Astrocyte (in vitro differentiated cells and primary cell): ENCODE data around the gene APOBEC3G. TPM values are rescaled to one million over a fixed set of nuclear protein-coding genes. Genes with fewer than 3 reads are reported as not detected.
"Not testable (repeated sequence)": the region's sequence is repeated elsewhere in the genome, so short reads cannot be mapped to it uniquely, and the experiment has no call there.

ENCODE experiments used
- DNase-seq: peaks from one replicate; pipeline ENCODE4 v3.0.0-alpha.2; 2010; ENCODE audit warnings: low read depth
- FAIRE-seq: peaks from 2 replicates; lab custom pipeline; 2011; peaks lifted over from hg19 to GRCh38; lab: Jason Lieb, UNC
- H2AFZ ChIP-seq: 2 replicates; pipeline ENCODE4 v1.6.0; 2012; ENCODE audit warnings: low read depth, low read length, inconsistent platforms
- H3K27ac ChIP-seq: 2 replicates; pipeline ENCODE4 v1.5.1; 2011; ENCODE audit warnings: low read depth, low read length, inconsistent platforms
- H3K27me3 ChIP-seq: 2 replicates; pipeline ENCODE4 v1.6.0; 2011; ENCODE audit warnings: low read length, inconsistent platforms; ENCODE audit not compliant: insufficient read depth
- H3K36me3 ChIP-seq: 2 replicates; pipeline ENCODE4 v1.5.1; 2011; ENCODE audit warnings: low read length, inconsistent platforms; ENCODE audit not compliant: insufficient read depth
- H3K4me1 ChIP-seq: 2 replicates; pipeline ENCODE4 v1.5.1; 2011; ENCODE audit warnings: low read length, inconsistent platforms; ENCODE audit not compliant: insufficient read depth
- H3K4me2 ChIP-seq: 2 replicates; pipeline ENCODE4 v1.6.0; 2012; ENCODE audit warnings: low read length, inconsistent platforms
- H3K4me3 ChIP-seq: 2 replicates; pipeline ENCODE4 v1.5.1; 2011; ENCODE audit warnings: low read depth, mild to moderate bottlenecking, low read length, inconsistent platforms; ENCODE audit not compliant: insufficient read depth
- H3K79me2 ChIP-seq: 2 replicates; pipeline ENCODE4 v1.6.0; 2012; ENCODE audit warnings: mild to moderate bottlenecking, low read length, inconsistent platforms; ENCODE audit not compliant: insufficient read depth
- H3K9ac ChIP-seq: 2 replicates; pipeline ENCODE4 v1.6.0; 2012; ENCODE audit warnings: mild to moderate bottlenecking, low read length, inconsistent platforms
- H3K9me3 ChIP-seq: 2 replicates; pipeline ENCODE4 v1.5.1; 2012; ENCODE audit warnings: low read depth, mild to moderate bottlenecking, low read length, inconsistent platforms; ENCODE audit not compliant: insufficient read depth
- H4K20me1 ChIP-seq: 2 replicates; pipeline ENCODE4 v1.6.0; 2012; ENCODE audit warnings: low read length, inconsistent platforms; ENCODE audit not compliant: insufficient read depth
- H3K27ac Mint-ChIP-seq: one replicate; pipeline ENCODE4 v1.8.0; 2021; ENCODE audit warnings: mild to moderate bottlenecking, mixed read lengths; ENCODE audit not compliant: unreplicated experiment
- H3K27me3 Mint-ChIP-seq: one replicate; pipeline ENCODE4 v1.8.0; 2021; ENCODE audit warnings: low read depth, mixed read lengths; ENCODE audit not compliant: unreplicated experiment
- H3K36me3 Mint-ChIP-seq: one replicate; pipeline ENCODE4 v1.8.0; 2021; ENCODE audit warnings: low read depth, mixed read lengths; ENCODE audit not compliant: unreplicated experiment
- H3K4me1 Mint-ChIP-seq: one replicate; pipeline ENCODE4 v1.8.0; 2021; ENCODE audit warnings: low read depth, mixed read lengths; ENCODE audit not compliant: unreplicated experiment
- H3K4me3 Mint-ChIP-seq: one replicate; pipeline ENCODE4 v1.8.0; 2021; ENCODE audit warnings: mild to moderate bottlenecking, moderate library complexity, mixed read lengths; ENCODE audit not compliant: unreplicated experiment
- H3K9me3 Mint-ChIP-seq: one replicate; pipeline ENCODE4 v1.8.0; 2021; ENCODE audit warnings: mild to moderate bottlenecking, mixed read lengths; ENCODE audit not compliant: unreplicated experiment
- EZH2 ChIP-seq: IDR thresholded peaks from 2 replicates; pipeline ENCODE4 v1.6.1; 2012; ENCODE audit warnings: mild to moderate bottlenecking, low read length, inconsistent platforms; ENCODE audit not compliant: insufficient read depth
- total RNA-seq: library from RNA; stranded (reverse); gene quantifications from 2 replicates; pipeline ENCODE4 v1.2.1, GENCODE V29; 2021
- TF ChIP-seq, protein P1 (sequence below): IDR thresholded peaks from 2 replicates; pipeline ENCODE4 v1.5.1; 2011; ENCODE audit warnings: low read depth, mild to moderate bottlenecking, inconsistent platforms, low read length, moderate library complexity; ENCODE audit not compliant: insufficient read depth

APOBEC3G gene
- total RNA-seq, 1 donor from 2014 or later, result 2.4 TPM

GRCh38 chr22:39055658-39056057, 21.4 kb upstream of the APOBEC3G start:
- H3K4me3 ChIP-seq, result no peak overlapping the region
- DNase-seq, result no peak
- H3K4me1 Mint-ChIP-seq, result no peaks in the 10 kb centered on the region

DNA sequence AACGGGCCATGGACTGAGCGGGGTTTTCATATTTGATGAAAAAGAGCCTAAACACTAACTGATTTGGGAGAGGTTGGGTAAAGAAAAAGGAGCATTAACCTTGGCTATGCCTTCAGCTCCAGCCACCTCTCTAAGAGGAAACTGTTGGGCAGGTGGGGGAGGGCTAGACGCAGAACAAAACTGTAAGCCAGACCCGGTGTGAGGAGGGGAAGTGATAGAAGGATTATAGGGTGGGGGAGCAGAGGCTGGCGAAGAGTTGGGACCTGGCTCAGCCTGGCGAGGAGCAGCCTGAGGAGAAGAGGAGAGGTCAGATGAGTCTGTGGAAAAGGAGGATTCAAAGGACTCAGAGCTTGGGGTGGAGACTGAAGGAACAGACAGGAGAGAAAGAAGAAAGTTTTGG, 15.8 kb upstream of the APOBEC3G start:
- not testable (repeated sequence) for H3K4me2 ChIP-seq, H3K4me3 Mint-ChIP-seq, DNase-seq, H3K27ac Mint-ChIP-seq, H3K9me3 ChIP-seq, H2AFZ ChIP-seq, H3K27me3 ChIP-seq, H3K79me2 ChIP-seq, FAIRE-seq, H3K4me1 Mint-ChIP-seq, H3K27me3 Mint-ChIP-seq, H3K9me3 Mint-ChIP-seq, H4K20me1 ChIP-seq, H3K36me3 ChIP-seq, H3K27ac ChIP-seq, H3K36me3 Mint-ChIP-seq, H3K4me1 ChIP-seq, H3K9ac ChIP-seq, H3K4me3 ChIP-seq

More at GRCh38 chr22:39055658-39056057, 21.4 kb upstream of the APOBEC3G start:
- TF ChIP-seq, protein P1, sequence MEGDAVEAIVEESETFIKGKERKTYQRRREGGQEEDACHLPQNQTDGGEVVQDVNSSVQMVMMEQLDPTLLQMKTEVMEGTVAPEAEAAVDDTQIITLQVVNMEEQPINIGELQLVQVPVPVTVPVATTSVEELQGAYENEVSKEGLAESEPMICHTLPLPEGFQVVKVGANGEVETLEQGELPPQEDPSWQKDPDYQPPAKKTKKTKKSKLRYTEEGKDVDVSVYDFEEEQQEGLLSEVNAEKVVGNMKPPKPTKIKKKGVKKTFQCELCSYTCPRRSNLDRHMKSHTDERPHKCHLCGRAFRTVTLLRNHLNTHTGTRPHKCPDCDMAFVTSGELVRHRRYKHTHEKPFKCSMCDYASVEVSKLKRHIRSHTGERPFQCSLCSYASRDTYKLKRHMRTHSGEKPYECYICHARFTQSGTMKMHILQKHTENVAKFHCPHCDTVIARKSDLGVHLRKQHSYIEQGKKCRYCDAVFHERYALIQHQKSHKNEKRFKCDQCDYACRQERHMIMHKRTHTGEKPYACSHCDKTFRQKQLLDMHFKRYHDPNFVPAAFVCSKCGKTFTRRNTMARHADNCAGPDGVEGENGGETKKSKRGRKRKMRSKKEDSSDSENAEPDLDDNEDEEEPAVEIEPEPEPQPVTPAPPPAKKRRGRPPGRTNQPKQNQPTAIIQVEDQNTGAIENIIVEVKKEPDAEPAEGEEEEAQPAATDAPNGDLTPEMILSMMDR, result no peak
- TF ChIP-seq EZH2, result no peak
- Mint-ChIP-seq H3K9me3 (peaks cover 2% of the 10 kb centered on the region), H3K27me3 (no peaks in the 10 kb centered on the region), H3K36me3 (no peaks in the 10 kb centered on the region), H3K27ac (no peak overlapping the region), H3K4me3 (no peak overlapping the region)
- Histone ChIP-seq H3K27me3 (peaks cover 4% of the 10 kb centered on the region), H2AFZ (no peak overlapping the region), H3K27ac (no peak overlapping the region), H4K20me1 (no peaks in the 10 kb centered on the region), H3K79me2 (no peaks in the 10 kb centered on the region), H3K36me3 (no peaks in the 10 kb centered on the region), H3K4me1 (no peaks in the 10 kb centered on the region), H3K9ac (no peak overlapping the region), H3K9me3 (no peaks in the 10 kb centered on the region), H3K4me2 (no peak overlapping the region)
- no peak for FAIRE-seq

DNA sequence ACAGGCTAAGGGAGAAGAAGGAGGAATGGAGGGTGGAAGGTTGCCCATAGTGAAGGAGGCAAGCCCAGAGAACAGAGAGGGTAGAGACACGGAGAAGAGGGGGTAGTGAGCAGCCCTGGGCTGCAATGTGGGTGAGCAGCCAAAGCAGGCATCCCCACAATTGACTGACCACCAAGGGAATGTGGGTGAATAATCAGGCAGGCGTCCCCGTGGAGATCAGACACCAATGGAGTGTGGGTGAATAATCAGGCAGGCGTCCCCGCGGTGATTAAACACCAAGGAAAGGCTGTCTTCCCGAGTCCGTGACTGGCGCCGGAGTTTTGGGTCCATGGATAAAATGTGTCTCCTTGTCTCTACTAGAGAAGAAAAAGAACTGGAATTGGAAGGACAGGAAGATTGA, 15.1 kb upstream of the APOBEC3G start:
- FAIRE-seq, H3K4me1 Mint-ChIP-seq, H3K9ac ChIP-seq, H3K4me3 ChIP-seq, H3K4me3 Mint-ChIP-seq, H3K27me3 Mint-ChIP-seq, H3K27ac Mint-ChIP-seq, H3K9me3 Mint-ChIP-seq, H4K20me1 ChIP-seq, H3K4me1 ChIP-seq, H3K27ac ChIP-seq, H3K36me3 Mint-ChIP-seq, H3K27me3 ChIP-seq, H2AFZ ChIP-seq, H3K9me3 ChIP-seq, H3K36me3 ChIP-seq, H3K79me2 ChIP-seq: not testable (repeated sequence)
- H3K4me2 ChIP-seq, result peak overlapping the region; percentile 41
- DNase-seq, result peak; percentile 57

GRCh38 chr22:39063904-39064303, 13.2 kb upstream of the APOBEC3G start:
- not testable (repeated sequence) for H3K27ac ChIP-seq, H4K20me1 ChIP-seq, H2AFZ ChIP-seq, H3K9ac ChIP-seq, H3K4me1 Mint-ChIP-seq, H3K4me3 Mint-ChIP-seq, H3K4me2 ChIP-seq, H3K9me3 Mint-ChIP-seq, FAIRE-seq, H3K4me3 ChIP-seq, H3K36me3 Mint-ChIP-seq, H3K79me2 ChIP-seq, H3K27me3 Mint-ChIP-seq, H3K27ac Mint-ChIP-seq, H3K9me3 ChIP-seq, H3K36me3 ChIP-seq, H3K4me1 ChIP-seq, DNase-seq
- peaks cover 11% of the 10 kb centered on the region for H3K27me3 ChIP-seq

DNA sequence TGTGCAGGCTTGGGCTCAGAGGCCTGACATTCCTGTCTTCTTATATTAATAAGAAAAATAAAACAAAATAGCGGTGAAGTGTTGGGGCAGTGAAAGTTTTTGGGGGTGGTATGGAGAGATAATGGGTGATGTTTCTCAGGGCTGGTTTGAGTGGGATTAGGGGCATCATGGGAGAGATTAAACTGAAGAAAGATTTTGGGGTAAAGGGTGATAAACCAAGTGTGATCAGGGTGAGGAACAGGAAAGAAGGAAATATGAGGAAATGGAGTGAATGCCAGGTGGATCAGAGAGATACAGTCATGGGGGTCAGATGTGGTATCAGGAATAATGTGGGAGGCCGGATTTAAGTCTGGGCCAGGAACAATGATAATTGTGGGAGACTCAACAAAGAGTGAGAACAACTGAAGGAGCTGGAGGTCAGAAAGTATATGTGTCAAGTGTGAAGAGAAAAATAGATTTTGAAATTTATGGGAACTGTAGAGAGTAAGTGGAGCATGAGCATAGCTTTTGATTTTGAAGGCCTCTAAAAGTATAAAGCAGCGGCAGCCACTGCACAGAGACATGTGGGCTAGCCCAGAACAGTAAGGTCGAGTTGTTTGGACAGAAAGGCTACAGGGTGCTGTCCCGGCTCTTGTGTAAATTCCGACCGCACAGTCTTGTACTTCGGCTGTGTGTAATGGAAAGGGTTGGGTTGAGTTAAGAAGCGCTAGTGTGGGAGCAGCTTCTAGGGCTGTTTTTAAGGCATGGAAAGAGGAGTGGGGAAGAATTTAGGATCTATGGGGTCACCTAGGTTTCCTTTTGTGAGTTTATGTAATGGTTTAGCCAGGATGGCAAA, 10.4 kb upstream of the APOBEC3G start:
- H3K4me1 ChIP-seq, H3K9me3 Mint-ChIP-seq, H3K4me2 ChIP-seq, H3K4me3 ChIP-seq, H4K20me1 ChIP-seq, FAIRE-seq, DNase-seq, H3K4me1 Mint-ChIP-seq, H3K36me3 Mint-ChIP-seq, H3K79me2 ChIP-seq, H3K9ac ChIP-seq, H2AFZ ChIP-seq, H3K4me3 Mint-ChIP-seq, H3K9me3 ChIP-seq, H3K27me3 ChIP-seq, H3K36me3 ChIP-seq, H3K27ac ChIP-seq, H3K27ac Mint-ChIP-seq: not testable (repeated sequence)
- peaks cover 17% of the 10 kb centered on the region for H3K27me3 Mint-ChIP-seq
